Occipital lobe (tissue), 3 donors: ENCODE measurements around the gene MSH2. TPM values are rescaled to one million over a fixed set of nuclear protein-coding genes. Genes with fewer than 3 reads are reported as not detected.

Experiments
- DNase-seq: peaks from one replicate; lab custom pipeline; 2025; lab: John Stamatoyannopoulos, UW
- small RNA-seq: library from RNA; depleted of rRNA; stranded (forward); fragments of <200 nt; gene quantifications from one replicate; pipeline ENCODE3, GENCODE V24; 2014
- total RNA-seq: library from RNA; depleted of rRNA; stranded (reverse); fragments of >200 nt; gene quantifications from one replicate; pipeline ENCODE4 v1.2.3, GENCODE V29; 2014

Gene MSH2
- total RNA-seq, 1 donor from 2014 or later, result 75.6 TPM

DNA sequence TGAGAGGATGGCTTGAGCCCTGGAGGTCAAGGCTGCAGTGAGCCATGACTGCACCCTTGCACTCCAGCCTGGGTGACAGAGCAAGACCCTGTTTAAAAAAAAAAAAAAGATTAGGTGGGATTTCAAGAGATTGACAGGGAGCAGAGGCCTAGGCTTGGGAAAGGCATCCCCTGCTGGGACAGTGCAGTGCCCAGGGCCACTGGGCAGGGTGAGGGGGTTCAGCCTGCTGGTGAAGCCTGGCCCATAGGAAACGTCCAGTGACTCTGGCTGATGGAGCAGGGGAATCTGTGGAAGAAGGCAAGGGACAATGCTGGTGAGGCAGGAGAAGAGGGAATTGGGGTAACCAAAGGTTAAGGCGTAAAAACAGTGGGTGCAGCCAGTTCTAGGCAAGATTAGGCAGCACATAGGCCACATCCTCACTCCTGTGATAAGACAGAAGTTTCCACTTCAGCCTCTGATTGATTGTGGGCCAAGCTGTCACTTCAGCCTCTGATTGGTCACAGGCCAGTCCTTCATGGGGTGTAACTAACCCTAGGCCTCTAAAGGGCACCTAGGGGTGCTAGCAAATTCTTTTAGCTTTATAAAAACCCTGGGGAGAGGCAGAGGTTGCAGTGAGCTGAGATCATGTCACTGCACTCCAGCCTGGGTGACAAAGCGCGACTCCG is 128.6 kb downstream of the MSH2 start:
- no peak for DNase-seq

Small RNA genes lying within 50 kb of the gene (small RNA-seq; reads per million reads assigned to genes)
- gene MIR559 (not detected), gene RF00017 (not detected), gene RN7SKP119 (not detected)

Other genes starting within 250 kb of the MSH2 start
- 0.78 TPM for gene STPG4, start 247.8 kb upstream of the MSH2 start, total RNA-seq
- 744 TPM for gene CALM2, start 226.6 kb upstream of the MSH2 start, total RNA-seq
- 55.7 TPM for gene EPCAM, start 33.8 kb upstream of the MSH2 start, total RNA-seq
- gene KCNK12, start 167.8 kb downstream of the MSH2 start, total RNA-seq, result 1.1 TPM